Measurements from ENCODE around the gene EPB42.
"Not testable (repeated sequence)": the region's sequence is repeated elsewhere in the genome, so short reads cannot be mapped to it uniquely, and the experiment has no call there.

EPB42 gene

GRCh38 chr15:43187544-43188155, 33.2 kb downstream of the EPB42 start:
- DNase-seq: no peak

- peak in 5 of 56 donors; percentile 42 to 62 (median 58) for DNase-seq
Measured at GRCh38 chr15:43186003-43186353, 34.8 kb downstream of the EPB42 start.

- DNase-seq: peak in 55 of 56 donors; percentile 31 to 89 (median 72)
Measured at GRCh38 chr15:43185157-43186002, 35.4 kb downstream of the EPB42 start, which contains the start of gene CCNDBP1. Gene CCNDBP1 (plus strand): TSS chr15:43185403. CDS start chr15:43185499, 96 bp downstream.

GRCh38 chr15:43184407-43185124, 36.3 kb downstream of the EPB42 start:
- DNase-seq: no peak

- DNase-seq: no peak
Measured at GRCh38 chr15:43183270-43183669, 37.5 kb downstream of the EPB42 start.

- DNase-seq: not testable (repeated sequence)
Measured at GRCh38 chr15:43177147-43177546, 43.7 kb downstream of the EPB42 start.

- DNase-seq: not testable (repeated sequence)
Measured at GRCh38 chr15:43175656-43176309, 45.0 kb downstream of the EPB42 start.

- no peak for DNase-seq
Measured at GRCh38 chr15:43169888-43170287, 50.9 kb downstream of the EPB42 start.

GRCh38 chr15:43168192-43169107, 52.4 kb downstream of the EPB42 start:
- peak in 12 of 56 donors; percentile 2 to 17 (median 7) for DNase-seq

GRCh38 chr15:43167261-43167660, 53.6 kb downstream of the EPB42 start:
- not testable (repeated sequence) for DNase-seq

GRCh38 chr15:43165801-43166325, 55.0 kb downstream of the EPB42 start:
- no peak for DNase-seq

- no peak for DNase-seq
Measured at GRCh38 chr15:43153269-43153668, 67.5 kb downstream of the EPB42 start.

- no peak for DNase-seq
Measured at GRCh38 chr15:43151688-43152087, 69.1 kb downstream of the EPB42 start.

GRCh38 chr15:43150191-43150929, 70.5 kb downstream of the EPB42 start:
- no peak for DNase-seq

Data from nucleus accumbens (tissue), 56 donors.